Measurements from ENCODE around the gene PEDS1.
"Not testable (repeated sequence)": the region's sequence is repeated elsewhere in the genome, so short reads cannot be mapped to it uniquely, and the experiment has no call there.

Gene PEDS1

DNA sequence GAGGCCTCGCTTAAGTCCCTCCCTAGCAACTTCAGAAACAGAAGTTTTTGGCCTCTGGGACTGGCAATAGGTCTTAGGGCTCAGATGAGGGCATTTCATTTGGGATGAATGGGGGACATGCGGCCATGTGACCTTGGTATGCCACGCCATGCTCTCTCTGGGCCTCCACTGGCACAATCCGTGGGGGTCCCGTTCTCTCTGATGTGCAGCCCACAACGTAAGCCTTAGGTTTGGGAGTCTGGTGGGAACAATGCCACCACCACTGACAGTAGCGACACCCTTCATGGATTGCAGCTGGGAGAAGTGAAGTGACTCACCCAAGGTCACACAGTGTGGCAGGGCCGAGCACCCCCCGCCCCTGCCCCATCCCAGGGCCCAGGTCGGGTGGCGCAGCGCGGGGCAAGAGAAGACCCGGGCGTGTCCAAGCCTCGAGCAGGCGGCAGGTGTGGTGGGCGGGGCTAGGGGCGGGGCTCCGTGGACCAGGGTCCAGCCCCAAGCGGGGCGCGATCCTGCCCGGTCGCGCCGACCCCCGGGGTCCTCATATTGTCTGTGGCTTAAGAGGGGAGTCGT, 36.2 kb upstream of the PEDS1 start:
- no peak for DNase-seq

DNA sequence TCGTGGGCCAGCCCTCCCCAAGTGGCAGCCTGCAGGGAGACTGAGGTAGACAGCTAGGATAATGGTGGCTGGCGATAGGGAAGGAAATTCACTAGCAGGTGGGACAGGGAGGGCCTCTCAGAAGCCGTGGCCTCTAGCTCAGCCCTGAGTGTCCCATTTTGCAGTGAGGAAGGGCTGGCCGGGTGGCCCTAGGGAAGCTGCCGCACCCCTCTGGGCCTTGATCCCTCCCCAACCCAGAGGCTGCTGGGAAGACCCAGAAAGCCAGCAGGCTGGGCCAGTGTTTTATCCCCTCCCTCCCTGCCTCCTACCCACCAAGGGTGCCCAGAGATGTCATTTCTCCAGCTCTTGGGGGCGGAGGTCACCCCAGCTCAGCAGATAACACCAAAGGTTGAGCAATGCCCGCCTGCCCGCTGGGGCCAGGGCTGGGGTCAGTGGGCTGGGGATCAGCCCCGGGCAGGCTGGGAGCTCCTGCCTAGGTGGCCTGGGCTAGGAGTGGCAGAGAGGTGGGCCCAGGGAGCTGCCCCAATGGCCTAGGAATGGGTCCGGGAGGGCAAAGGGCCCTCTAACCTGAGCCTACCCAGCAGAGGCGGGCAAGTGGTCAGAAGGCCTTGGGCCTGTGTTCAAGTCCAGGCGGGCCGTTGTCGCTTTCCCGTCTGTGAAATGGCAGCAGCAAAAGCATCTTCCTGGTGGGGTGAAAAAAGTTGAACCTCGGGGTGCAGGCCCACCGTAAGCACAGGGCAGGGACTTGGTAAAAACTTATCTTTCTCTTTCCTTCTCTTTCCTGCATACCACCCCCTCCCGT, 35.6 kb upstream of the PEDS1 start:
- DNase-seq, result no peak

DNA sequence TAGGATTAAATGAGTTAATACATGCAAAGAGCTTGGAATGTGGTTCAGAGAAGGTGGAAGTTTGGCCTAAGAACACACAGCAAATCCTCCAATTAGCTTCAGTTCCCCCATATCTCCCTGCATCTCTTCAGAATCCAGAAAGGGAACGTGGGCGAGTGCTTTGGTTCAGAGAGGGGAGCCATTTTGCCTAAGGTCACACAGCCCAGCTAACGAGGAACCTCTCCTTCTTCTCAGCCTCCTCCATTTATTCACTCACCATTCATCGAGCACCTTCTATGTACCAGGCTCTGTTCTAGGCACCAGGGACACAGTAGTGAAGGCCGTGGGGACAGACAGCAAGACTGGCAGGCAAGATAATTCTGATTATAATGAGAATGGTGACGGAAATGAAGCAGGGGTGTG, 34.8 kb upstream of the PEDS1 start:
- no peak for DNase-seq

DNA sequence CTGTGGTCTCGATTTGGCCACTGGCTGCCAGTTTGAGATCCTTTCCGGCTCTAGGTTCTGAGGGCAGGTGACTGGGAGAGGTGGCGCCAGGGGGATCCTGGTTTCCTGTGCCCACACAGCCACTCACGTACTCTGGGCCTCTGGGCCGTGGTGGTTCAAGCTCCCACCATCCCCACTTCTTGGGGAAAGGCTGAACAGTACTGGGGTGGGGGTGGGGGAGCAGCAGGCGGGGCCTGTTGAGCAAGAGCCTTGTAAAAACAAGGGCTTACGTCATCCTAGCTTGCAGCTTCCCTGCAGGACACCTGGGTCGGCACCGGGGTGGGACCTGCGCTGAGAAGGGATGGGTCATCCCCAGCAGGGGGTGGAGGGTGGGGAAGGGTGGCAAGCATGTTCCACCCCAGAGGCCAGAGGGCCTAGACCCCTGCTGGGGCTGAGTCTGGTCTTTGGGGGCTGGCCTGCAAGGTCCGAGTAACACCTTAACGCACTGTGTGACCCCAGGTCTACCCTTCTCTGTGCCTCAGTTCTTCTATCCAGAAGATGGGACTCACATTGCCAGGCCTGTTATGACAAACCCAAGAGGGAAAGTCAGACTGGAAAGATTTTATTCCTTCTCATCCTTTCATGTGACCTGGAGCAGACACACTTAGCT, 34.0 kb upstream of the PEDS1 start:
- no peak for DNase-seq

DNA sequence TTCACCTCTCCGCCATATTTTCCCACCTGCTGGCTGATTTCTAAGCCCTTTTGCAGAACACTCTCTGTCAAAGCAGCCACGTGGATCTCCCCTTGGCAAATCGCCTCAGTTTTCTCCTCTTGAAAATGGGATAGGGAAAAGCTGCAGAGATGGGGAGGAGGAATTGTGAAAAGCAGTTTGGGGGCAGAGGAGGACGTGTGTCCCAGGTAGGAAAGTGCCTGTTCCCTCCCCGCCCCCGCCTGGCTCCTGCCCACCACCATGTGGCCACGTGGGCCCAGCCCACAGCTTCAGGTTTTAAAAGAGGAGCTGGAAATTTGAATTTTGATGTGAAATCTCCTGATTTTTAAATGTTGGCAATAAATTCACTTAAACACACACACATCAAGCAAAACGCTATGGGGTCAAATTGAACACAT, 33.5 kb upstream of the PEDS1 start:
- DNase-seq, result no peak

DNA sequence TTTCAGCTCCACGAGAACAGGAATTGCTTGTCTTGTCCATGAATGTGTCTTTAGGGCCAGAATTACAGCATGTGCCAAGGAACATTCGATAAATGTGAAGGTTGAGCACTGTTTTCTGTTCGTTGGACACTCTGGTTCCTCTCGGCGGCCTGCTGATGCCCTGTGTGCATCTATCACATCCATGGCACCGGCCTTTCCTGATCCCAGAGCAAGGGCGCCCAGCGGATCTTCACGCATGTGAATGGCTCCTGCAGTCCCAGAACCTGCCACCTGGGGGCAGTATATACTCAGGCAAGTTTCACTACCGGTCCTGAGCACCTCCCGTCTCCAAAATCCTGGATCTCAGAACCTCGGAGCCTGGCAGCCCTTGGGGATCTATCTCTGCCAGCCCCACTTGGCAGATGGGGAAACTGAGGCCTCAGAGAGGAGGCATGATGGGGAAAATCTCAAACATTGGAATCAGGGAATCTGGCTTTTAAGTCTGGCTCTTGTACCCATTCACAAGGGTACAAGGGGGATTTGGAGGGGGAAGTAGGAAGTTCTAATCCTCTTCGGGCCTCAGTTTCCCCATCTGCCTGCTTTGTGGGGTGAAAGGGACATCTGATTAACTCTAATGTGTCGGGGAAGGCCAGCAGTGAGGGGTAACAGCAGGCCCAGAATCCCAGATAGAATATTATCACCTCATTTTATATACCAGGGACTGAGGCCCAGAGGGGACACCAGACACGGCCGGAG, 32.8 kb upstream of the PEDS1 start:
- peak; percentile 80 to 84 for DNase-seq

DNA sequence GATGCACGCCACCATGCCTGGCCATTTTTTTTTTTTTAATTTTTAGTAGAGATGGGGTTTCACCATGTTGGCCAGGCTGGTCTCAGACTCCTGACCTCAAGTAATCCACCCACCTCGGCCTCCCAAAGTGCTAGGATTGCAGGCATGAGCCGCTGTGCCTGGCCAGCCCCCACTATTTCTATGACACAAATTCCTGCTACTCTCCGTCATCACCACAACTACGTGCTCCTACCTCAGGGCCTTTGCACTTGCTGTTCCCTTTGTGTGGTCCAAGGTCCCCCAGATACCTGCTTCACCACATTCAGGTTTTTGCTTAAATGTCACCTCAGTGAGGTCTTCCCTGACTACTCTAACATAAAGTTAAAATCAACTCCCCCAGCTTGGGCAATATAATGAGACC, 31.9 kb upstream of the PEDS1 start:
- DNase-seq, result no peak

DNA sequence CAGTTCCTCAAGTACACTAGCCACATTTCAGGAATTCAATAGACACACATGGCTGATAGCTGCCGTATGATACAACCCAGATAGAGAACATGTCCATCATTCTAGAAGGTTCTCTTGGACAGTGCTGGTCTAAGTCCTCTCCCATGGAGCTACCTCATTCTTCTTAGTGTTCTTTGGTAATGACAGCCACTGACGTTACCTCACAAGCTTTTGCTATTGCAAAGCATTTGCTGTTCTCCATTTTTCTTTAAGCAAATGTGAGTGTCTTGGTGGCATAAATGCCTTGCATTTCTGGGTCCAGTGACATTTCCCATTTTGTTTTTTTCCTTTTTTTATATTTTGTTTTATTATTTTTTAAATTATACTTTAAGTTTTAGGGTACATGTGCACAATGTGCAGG, 28.8 kb upstream of the PEDS1 start:
- DNase-seq, result no peak

DNA sequence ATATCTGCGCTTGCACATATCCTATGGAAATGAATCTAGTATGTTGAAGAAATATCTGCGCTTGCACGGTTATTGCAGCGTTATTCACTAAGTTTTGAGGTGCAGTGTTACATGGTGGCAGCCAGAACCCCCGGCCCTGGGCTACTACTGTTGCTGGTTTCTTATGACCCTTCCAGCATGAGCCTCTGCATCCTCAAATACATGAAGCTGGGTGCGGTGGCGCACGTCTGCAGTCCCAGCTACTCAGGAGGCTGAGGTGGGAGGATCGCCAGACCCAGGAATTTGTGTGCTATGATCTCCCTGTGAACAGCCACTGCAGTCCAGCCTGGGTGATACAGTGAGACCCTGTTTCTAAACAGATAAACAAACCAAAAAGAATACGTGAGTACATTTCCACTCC, 27.8 kb upstream of the PEDS1 start:
- DNase-seq, result no peak

DNA sequence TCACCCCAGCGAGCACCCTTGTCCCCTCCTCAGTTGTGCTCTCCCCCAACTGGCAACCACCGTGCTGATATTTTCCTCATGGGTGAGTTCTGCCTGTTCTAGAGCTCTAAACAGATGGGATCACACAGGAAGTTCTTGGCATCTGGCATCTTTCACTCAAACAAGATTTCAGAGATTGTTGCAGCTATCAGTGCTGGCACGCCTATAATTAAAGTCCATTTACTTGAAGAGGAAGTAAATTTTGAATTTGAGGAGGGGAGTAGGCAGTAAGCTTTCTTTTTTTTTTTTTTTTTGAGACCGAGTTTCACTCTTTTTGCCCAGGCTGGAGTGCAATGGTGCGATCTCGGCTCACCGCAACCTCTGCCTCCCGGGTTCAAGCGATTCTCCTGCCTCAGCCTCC, 25.1 kb upstream of the PEDS1 start:
- DNase-seq, result not testable (repeated sequence)

DNA sequence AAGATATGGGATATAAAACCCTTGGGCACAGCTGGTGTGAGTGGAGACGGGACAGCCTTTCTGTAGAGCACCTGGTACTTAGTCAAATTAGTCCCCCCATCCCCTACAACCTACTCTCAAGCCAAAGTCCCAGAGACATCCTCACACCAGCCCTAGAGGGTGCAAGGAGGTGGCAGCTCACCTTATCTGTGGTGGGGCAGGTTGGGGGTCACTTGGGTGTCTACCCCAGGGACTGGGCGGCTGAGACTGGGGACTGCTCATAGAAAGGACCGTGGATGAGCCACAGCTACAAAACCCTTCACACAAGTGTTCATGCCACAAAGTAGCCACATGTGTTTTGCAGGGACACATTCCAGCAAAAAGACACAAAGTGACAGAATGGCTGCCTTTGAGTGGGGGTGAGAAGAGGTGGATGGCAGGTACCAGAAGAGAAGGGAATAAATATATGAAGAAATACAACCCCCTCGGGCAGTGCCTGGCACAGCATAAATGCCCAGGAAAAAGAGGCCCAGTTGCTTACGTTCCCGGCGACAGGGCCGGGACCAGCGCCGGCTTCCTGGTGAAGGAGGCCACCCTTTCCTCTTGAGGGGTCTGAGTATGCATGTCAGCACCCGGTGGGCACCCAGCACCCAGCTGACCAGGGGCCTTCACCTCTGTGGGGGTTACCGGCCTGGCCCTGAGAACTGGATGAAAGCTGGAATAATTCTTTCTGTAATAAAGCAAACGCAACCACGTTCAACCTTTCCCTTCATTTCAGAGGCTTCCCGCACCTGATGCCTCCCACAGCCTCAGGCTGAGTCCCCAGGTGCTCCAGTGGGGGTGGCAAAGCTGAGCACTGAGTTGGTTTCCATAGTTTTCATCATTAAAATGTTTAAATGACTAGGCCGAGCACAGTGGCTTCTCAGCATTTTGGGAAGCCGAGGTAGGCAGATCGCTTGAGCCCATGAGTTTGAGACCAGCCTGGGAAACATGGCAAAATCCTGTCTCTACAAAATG, 22.7 kb upstream of the PEDS1 start:
- DNase-seq, result no peak

DNA sequence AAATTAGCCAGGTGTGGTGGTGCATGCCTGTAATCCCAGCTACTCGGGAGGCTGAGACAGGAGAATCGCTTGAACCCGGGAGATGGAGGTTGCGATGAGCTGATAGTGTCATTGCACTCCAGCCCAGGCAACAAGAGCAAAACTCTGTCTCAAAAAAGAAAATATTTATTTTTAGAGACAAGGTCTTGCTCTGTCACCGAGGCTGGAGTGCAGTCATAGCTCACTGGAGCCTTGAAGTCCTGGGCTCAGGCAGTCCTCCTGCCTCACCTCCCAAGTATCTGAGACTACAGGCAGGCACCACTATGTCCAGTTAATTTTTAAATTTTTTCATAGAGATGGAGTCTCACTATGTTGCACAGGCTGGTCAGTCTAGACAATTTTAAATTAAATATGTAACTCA, 20.9 kb upstream of the PEDS1 start:
- DNase-seq, result no peak

DNA sequence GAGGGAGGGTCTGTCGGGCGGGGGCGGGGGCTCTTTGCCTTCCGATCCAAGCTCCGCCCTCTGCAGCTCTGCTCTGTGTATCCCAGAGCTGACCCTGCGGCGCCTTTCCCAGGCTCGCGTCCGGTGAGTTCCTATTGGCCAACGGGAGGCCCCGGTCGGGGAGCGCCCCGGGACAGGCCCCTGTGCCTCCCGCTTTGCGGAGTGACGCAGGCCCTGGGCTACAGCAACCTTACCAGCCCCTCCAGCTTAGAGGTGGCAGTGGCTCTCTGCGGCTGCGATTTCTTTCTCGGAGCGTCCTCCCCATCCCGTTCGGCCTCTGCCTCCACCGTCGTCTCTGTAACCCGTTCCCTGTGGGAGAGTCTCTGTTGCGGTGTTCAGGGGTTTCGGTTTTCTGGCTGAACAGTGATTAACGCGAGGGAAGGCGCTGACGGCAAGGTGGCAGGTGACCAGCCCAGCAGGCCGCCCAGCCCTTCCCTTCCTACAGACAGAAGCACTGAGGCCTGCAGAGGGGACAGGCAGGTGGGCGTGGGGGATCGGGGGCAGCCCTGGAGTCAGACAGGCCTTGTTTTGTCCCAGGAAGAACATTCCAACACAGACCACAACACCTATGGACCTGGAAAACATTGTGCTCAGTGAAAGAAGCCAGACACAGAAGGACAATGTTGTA, 19.0 kb upstream of the PEDS1 start:
- no peak for DNase-seq

DNA sequence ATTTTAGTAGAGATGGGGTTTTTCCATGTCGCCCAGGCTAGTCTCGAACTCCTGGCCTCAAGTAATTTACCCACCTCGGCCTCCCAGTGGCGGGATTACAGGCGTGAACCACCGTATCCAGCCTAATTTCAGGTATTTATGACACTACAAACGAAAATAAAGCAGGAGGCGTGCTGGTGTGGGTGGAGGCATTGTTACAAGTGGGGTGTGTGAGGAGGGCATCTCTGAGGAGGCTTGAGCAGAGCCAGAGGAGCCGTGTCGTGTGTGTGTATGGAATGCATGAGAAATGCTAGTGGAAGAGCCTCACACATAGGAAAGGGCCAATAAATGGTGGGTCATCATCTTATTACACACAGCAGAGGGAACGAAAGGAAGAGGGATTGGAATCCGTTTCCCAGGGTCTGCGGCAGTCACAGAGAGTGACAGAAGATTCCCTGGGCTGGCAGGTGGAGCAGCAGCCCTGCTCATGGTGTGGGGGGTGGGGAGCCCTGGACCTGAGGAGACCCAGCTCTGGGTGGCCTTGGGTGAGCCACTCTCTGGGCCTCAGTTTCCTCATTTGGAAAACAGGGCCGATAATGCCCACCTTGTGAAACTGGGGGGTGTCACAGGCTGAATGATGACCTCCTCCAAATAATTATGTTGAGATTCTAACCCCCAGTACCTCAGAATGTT, 17.2 kb upstream of the PEDS1 start:
- DNase-seq, result no peak

DNA sequence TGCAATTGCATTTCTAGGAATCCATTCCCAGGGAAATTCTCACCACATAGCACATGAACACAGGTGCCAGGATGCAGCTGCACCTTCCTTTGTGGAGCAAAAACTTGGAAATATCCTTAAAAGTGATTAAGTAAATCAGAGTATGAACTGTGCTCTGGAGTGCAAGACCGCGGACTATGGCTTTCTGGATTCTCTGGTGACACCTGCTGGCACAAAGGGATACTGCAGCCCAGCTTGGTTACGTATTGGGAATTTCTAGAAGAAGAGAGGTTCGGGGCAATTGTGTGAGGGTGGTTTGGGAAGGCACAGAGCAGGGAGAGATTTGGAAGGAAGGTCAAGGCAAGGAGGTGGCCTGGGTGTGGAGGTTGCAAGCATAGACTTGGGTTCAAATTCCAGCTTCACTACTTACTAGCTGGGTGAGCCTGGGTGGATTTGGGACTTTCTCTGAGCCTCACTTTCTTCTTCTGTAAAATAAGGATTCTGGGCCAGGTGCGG, 15.9 kb upstream of the PEDS1 start:
- DNase-seq, result peak; percentile 44 to 73

DNA sequence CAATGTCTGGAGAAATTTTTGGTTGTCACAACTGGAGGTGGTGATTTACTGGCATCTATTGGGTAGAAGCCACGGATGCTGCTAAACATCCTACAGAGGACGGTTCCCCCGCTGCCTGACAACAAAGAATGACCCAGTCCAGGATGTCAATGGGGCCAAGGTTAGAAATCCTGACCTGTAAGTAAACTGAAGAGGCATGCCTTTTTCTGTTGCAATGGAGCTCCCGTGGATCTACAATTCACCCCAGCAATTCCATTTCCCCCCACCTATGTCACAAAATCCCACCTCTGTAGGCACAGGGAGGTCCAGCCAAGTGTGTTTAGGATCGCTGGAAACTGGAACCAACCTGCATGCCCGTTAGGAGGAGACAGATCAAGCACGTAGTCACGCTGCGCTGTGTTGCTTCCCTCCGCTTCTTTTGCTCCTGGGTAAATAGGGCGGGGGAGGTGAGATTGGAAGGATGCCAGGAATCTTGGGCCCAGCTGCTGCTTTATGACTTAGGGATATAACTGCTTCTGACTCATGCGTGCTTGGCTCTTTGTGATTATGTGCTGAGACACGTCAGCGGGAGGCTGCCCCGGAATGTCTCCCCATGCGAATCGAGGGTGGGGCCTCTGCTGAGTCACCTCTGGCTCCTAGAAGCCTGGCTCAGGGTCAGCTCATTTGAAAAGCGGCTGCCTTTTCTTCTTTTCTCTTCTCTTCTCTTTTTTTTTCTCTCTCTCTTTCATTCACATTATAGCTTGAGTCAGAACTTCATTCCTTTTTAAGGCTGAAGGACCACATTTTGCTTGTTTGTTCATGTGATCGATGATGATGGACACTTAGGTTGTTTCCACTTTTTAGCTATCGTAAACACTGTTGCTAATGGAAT, 12.4 kb upstream of the PEDS1 start:
- peak; percentile 67 for DNase-seq

DNA sequence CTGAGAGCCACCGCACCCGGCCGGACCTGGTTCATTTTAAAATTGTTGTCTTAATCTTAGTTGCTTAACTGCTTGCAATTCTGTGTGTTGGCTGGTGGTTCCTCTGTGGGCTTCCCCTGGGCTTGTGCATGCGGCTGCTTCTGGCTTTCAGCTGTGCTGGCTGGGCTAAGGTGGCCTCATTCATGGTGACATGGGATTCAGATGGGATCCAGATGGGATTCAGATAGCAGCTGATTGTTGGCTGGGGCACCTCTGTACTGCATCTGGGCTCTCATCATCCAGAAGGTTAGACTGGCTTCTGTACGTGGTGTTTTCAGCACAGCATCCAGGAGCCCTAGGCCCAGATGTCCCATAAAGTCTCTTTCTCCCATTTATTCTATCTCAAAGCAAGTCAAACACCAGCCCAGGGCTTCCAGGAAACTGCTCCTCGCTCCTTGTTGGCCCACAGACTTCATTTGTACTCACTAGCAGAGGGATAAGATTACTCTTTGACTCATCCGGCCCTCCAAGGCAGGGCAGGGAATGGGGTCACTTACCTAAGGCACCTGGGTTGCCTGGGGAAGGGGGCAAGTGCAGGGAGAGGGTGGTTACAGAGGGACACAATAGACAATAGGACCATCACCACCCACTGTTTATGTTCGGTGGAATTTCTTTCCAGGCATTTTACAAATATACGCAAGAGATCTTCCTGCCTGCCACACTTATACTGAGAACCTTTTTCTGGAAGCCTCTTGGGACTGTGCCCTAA, 10.2 kb upstream of the PEDS1 start:
- no peak for DNase-seq

DNA sequence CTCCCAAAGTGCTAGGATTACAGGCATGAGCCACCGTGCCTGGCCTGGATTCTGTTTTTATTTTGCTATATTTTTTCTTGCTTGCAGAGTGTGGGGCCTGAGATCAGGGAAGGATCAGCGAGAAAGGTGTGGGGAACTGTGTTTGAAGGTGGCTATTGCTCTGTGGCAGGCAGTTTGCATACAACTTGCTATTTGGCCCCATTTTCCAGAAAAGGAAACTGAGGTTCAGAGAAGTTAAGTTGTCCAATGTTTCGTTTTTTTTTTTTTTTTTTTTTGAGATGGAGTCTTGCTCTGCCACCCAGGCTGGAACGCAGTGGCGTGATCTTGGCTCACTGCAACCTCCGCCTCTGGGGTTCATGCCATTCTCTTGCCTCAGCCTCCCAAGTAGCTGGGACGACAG, 8.0 kb upstream of the PEDS1 start:
- not testable (repeated sequence) for DNase-seq

DNA sequence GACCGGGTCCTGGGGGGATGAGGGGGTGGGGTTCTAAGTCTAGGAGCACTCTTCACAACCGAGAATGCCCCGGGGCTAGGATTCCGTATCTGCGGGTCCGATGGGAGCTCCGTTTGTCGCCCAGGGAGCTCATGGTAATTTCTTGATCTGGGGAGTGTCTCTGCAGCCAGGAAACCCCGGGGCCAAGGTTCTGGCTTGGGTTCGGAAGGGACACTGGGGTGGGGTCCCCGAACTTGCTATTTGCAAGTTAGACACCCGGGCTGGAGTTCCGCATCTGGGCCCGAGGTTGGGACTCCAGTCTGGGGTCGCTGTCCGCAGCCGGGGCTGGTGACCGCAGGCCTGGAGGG, 397 bp downstream of the PEDS1 start:
- no peak for DNase-seq
